H9 (cell line): Measurements from ENCODE around the gene TTC7B. TPM values are rescaled to one million over a fixed set of nuclear protein-coding genes. Genes with fewer than 3 reads are reported as not detected.

Experiments
- DNase-seq: peaks from one replicate; pipeline ENCODE4 v3.0.0-alpha.2; 2017
- H2AFZ ChIP-seq: one replicate; pipeline ENCODE4 v1.6.1; 2013; ENCODE audit warnings: mild to moderate bottlenecking, low read length, control low read depth, moderate library complexity
- H2AK5ac ChIP-seq: 2 replicates; pipeline ENCODE4 v1.6.1; 2013; ENCODE audit warnings: low read length, control low read depth, mixed read lengths; ENCODE audit not compliant: insufficient read length
- H2BK120ac ChIP-seq: one replicate; pipeline ENCODE4 v1.6.1; 2013; ENCODE audit warnings: low read depth, mild to moderate bottlenecking, low read length, control low read depth, inconsistent platforms; ENCODE audit not compliant: poor library complexity, severe bottlenecking
- H2BK12ac ChIP-seq: 2 replicates; pipeline ENCODE4 v1.6.1; 2013; ENCODE audit warnings: low read length, control low read depth, mixed read lengths, low read depth; ENCODE audit not compliant: insufficient read length
- H2BK15ac ChIP-seq: 2 replicates; pipeline ENCODE4 v1.6.1; 2013; ENCODE audit warnings: low read depth, low read length, control low read depth
- H2BK20ac ChIP-seq: one replicate; pipeline ENCODE4 v1.6.1; 2013; ENCODE audit warnings: low read depth, mild to moderate bottlenecking, low read length, control low read depth, inconsistent platforms; ENCODE audit not compliant: poor library complexity, severe bottlenecking
- H2BK5ac ChIP-seq: 2 replicates; pipeline ENCODE4 v1.6.1; 2013; ENCODE audit warnings: low read length, control low read depth, mixed read lengths; ENCODE audit not compliant: insufficient read length
- H3K14ac ChIP-seq: 2 replicates; pipeline ENCODE4 v1.6.1; 2013; ENCODE audit warnings: low read length, control low read depth; ENCODE audit not compliant: insufficient read depth
- H3K18ac ChIP-seq: 2 replicates; pipeline ENCODE4 v1.6.1; 2013; ENCODE audit warnings: low read depth, mild to moderate bottlenecking, mixed read lengths, low read length, control low read depth; ENCODE audit not compliant: insufficient read length
- H3K23ac ChIP-seq: 2 replicates; pipeline ENCODE4 v1.6.1; 2013; ENCODE audit warnings: low read length, control low read depth, mixed read lengths, low read depth; ENCODE audit not compliant: insufficient read length
- H3K23me2 ChIP-seq: 2 replicates; pipeline ENCODE4 v1.6.1; 2013; ENCODE audit warnings: low read depth, mild to moderate bottlenecking, mixed read lengths, low read length, control low read depth; ENCODE audit not compliant: insufficient read length, poor library complexity, severe bottlenecking
- H3K27ac ChIP-seq: 2 replicates; pipeline ENCODE4 v1.5.1; 2013; ENCODE audit warnings: low read length, control low read depth, mixed read lengths, low read depth; ENCODE audit not compliant: insufficient read length
- H3K27me3 ChIP-seq: 2 replicates; pipeline ENCODE4 v1.6.1; 2013; ENCODE audit warnings: low read length, control low read depth, inconsistent platforms; ENCODE audit not compliant: insufficient read depth
- H3K4ac ChIP-seq: 2 replicates; pipeline ENCODE4 v1.6.1; 2013; ENCODE audit warnings: low read depth, mild to moderate bottlenecking, control low read depth, inconsistent platforms, low read length, moderate library complexity
- H3K4me1 ChIP-seq: 2 replicates; pipeline ENCODE4 v1.6.1; 2013; ENCODE audit warnings: low read length, control low read depth, inconsistent platforms; ENCODE audit not compliant: insufficient read depth
- H3K4me2 ChIP-seq: 2 replicates; pipeline ENCODE4 v1.6.1; 2013; ENCODE audit warnings: low read length, control low read depth, mixed read lengths; ENCODE audit not compliant: insufficient read length, insufficient read depth
- H3K56ac ChIP-seq: 2 replicates; pipeline ENCODE4 v1.6.1; 2013; ENCODE audit warnings: low read depth, mild to moderate bottlenecking, mixed read lengths, low read length, control low read depth; ENCODE audit not compliant: insufficient read length
- H3K79me1 ChIP-seq: 2 replicates; pipeline ENCODE4 v1.6.1; 2013; ENCODE audit warnings: low read depth, mild to moderate bottlenecking, moderate library complexity, low read length, control low read depth, inconsistent platforms; ENCODE audit not compliant: insufficient read depth, poor library complexity, severe bottlenecking
- H3K79me2 ChIP-seq: 2 replicates; pipeline ENCODE4 v1.6.1; 2013; ENCODE audit warnings: low read length, control low read depth, inconsistent platforms; ENCODE audit not compliant: insufficient read depth
- H3K9ac ChIP-seq: 2 replicates; pipeline ENCODE4 v1.6.1; 2013; ENCODE audit warnings: low read length, control low read depth, mixed read lengths; ENCODE audit not compliant: insufficient read length; ENCODE audit errors: extremely low read depth
- H3K9me3 ChIP-seq: one replicate; pipeline ENCODE4 v1.6.1; 2013; ENCODE audit warnings: low read depth, low read length, inconsistent platforms; ENCODE audit not compliant: control insufficient read depth
- H3T11ph ChIP-seq: one replicate; pipeline ENCODE4 v1.6.1; 2013; ENCODE audit warnings: mild to moderate bottlenecking, low read length, control low read depth, inconsistent platforms
- H4K20me1 ChIP-seq: one replicate; pipeline ENCODE4 v1.6.1; 2013; ENCODE audit not compliant: control insufficient read depth, insufficient read length, insufficient read depth
- H4K5ac ChIP-seq: 2 replicates; pipeline ENCODE4 v1.6.1; 2013; ENCODE audit warnings: low read depth, mild to moderate bottlenecking, mixed read lengths, low read length, control low read depth; ENCODE audit not compliant: insufficient read length
- H4K8ac ChIP-seq: replicated peaks from 2 replicates; pipeline ENCODE4 v1.6.1; 2013; ENCODE audit warnings: low read length, control low read depth, mixed read lengths, low read depth; ENCODE audit not compliant: insufficient read length
- H4K91ac ChIP-seq: 2 replicates; pipeline ENCODE4 v1.6.1; 2013; ENCODE audit warnings: low read depth, mild to moderate bottlenecking, moderate library complexity, mixed read lengths, low read length, control low read depth; ENCODE audit not compliant: insufficient read length
- H3K27ac Mint-ChIP-seq, 3 experiments: 2 replicates in 2 of 3; 3 replicates in 1 of 3; pipeline ENCODE4 v1.8.0; 2020 to 2021; ENCODE audit warnings: mixed read lengths in 3 of 3, mild to moderate bottlenecking in 1 of 3, moderate library complexity in 1 of 3
- H3K27me3 Mint-ChIP-seq: 2 replicates; pipeline ENCODE4 v1.8.0; 2021; ENCODE audit warnings: low read depth, mild to moderate bottlenecking, moderate library complexity, mixed read lengths
- H3K36me3 Mint-ChIP-seq, 3 experiments: 2 replicates in 2 of 3; 3 replicates in 1 of 3; pipeline ENCODE4 v1.8.0; 2020 to 2021; ENCODE audit warnings: low read depth in 3 of 3, mixed read lengths in 3 of 3; ENCODE audit not compliant: insufficient read depth in 1 of 3
- H3K4me1 Mint-ChIP-seq, 2 experiments: 2 replicates each; pipeline ENCODE4 v1.8.0; 2020; ENCODE audit warnings: mixed read lengths in 2 of 2
- H3K4me3 Mint-ChIP-seq, 2 experiments: 2 replicates in 1 of 2; 3 replicates in 1 of 2; pipeline ENCODE4 v1.8.0; 2020 to 2021; ENCODE audit warnings: mild to moderate bottlenecking in 2 of 2, mixed read lengths in 2 of 2, moderate library complexity in 1 of 2
- H3K9me3 Mint-ChIP-seq, 2 experiments: 2 replicates in 1 of 2; 3 replicates in 1 of 2; pipeline ENCODE4 v1.8.0; 2020; ENCODE audit warnings: mild to moderate bottlenecking in 2 of 2, mixed read lengths in 2 of 2, moderate library complexity in 1 of 2
- CTCF ChIP-seq: fragments of 200-600 bp; sonication (generic); conservative IDR thresholded peaks from 3 replicates; pipeline ENCODE4 v1.8.0; 2021; ENCODE audit warnings: antibody characterized with exemption, mild to moderate bottlenecking
- WGBS: extraction: QIAGEN DNeasy Blood & Tissue Kit; methylation state at CpG from one replicate; pipeline ENCODE4 v1.1.7; 2013; ENCODE audit warnings: missing lambda C conversion rate, low lambda C conversion rate, mixed read lengths; ENCODE audit not compliant: insufficient read length; ENCODE audit errors: extremely low coverage; 5-methylcytosine and 5-hydroxymethylcytosine counted together
- total RNA-seq: library from RNA; stranded (reverse); gene quantifications from 2 replicates; pipeline ENCODE4 v1.2.1, GENCODE V29; 2021

TTC7B gene
- total RNA-seq, 1 experiment from 2014 or later: 33.7 TPM

DNA sequence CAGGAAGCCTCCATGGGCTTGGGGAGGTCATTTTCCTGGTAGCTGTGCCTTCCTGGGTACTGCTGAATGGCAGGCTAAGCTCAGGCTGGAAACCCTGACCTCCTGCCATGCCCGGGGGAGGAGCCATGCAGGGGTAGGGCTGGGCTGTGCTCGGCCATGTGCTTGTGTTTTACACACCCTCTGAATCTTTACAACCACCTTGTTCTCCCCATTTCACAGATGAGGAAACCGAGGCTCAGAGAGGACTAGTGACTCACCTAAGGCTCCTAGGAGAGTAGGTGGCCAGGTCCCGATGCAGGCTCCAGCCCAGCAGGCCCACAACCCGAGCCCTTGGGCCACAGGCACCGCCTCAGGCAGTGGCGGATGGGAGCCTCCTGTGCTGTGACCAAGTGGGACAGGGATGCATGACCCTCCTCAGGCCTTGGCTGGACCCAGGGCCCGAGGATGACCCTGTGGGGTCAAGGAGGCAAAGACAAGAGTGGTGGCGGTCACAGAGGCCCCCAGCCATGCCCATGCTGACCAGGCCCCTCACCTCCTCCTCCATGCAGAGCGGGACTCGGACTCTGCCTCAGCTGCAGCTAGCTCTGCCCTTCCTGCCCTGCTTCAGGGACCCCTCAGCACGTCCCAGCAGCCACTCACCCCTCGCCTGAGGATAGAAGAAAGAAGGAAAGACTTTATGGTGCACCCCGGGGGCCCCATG, 283.3 kb downstream of the TTC7B start:
- H3K79me1 ChIP-seq: no peaks in the 10 kb centered on the region
- H2BK12ac ChIP-seq: no peak overlapping the region
- H3K23ac ChIP-seq: no peak overlapping the region
- no CpG with 5 or more reads among the region's 14 CpGs for WGBS
- no peak overlapping the region for H3K14ac ChIP-seq
- no peak for DNase-seq
- no peak overlapping the region for H3K4me3 Mint-ChIP-seq
- H2BK15ac ChIP-seq: no peak overlapping the region
- H3K27me3 Mint-ChIP-seq: no peaks in the 10 kb centered on the region; the same call in 1 of the 2 replicates
- no peaks in the 10 kb centered on the region for H4K20me1 ChIP-seq
- H2AK5ac ChIP-seq: no peak overlapping the region
- no peak for TF ChIP-seq CTCF
- no peak overlapping the region for H2BK20ac ChIP-seq
- H3K27me3 ChIP-seq: no peaks in the 10 kb centered on the region
- H3K36me3 Mint-ChIP-seq: peaks cover 0 to 7% (median 5%) of the 10 kb centered on the region in 3 experiments; a peak in 3 of 7 replicates
- no peak overlapping the region for H4K91ac ChIP-seq
- H4K5ac ChIP-seq: no peak overlapping the region
- H3K79me2 ChIP-seq: no peaks in the 10 kb centered on the region
- no peak overlapping the region for H3K18ac ChIP-seq
- H3K4me2 ChIP-seq: no peak overlapping the region
- peaks cover 13 to 18% of the 10 kb centered on the region in 2 experiments for H3K4me1 Mint-ChIP-seq
- H3K27ac Mint-ChIP-seq: no peak overlapping the region
- no peak overlapping the region for H3T11ph ChIP-seq
- no peak overlapping the region for H2AFZ ChIP-seq
- peaks cover 0 to 3% of the 10 kb centered on the region in 2 experiments; a peak in 2 of 5 replicates for H3K9me3 Mint-ChIP-seq
- no peak overlapping the region for H4K8ac ChIP-seq
- H3K4me1 ChIP-seq: no peaks in the 10 kb centered on the region
- no peak overlapping the region for H3K4ac ChIP-seq
- no peaks in the 10 kb centered on the region for H3K23me2 ChIP-seq
- no peaks in the 10 kb centered on the region for H3K9me3 ChIP-seq
- no peak overlapping the region for H2BK5ac ChIP-seq
- no peak overlapping the region for H3K9ac ChIP-seq
- no peak overlapping the region for H3K27ac ChIP-seq
- H2BK120ac ChIP-seq: no peak overlapping the region
- H3K56ac ChIP-seq: no peak overlapping the region
